Measurements from ENCODE around the gene PTH2. TPM values are rescaled to one million over a fixed set of nuclear protein-coding genes. Genes with fewer than 3 reads are reported as not detected.

Gene PTH2
- total and polyA plus RNA-seq, 10 of the 15 experiments (the other 5 are each of a cell fraction or from before 2014, with no cell fraction given), result not detected

DNA sequence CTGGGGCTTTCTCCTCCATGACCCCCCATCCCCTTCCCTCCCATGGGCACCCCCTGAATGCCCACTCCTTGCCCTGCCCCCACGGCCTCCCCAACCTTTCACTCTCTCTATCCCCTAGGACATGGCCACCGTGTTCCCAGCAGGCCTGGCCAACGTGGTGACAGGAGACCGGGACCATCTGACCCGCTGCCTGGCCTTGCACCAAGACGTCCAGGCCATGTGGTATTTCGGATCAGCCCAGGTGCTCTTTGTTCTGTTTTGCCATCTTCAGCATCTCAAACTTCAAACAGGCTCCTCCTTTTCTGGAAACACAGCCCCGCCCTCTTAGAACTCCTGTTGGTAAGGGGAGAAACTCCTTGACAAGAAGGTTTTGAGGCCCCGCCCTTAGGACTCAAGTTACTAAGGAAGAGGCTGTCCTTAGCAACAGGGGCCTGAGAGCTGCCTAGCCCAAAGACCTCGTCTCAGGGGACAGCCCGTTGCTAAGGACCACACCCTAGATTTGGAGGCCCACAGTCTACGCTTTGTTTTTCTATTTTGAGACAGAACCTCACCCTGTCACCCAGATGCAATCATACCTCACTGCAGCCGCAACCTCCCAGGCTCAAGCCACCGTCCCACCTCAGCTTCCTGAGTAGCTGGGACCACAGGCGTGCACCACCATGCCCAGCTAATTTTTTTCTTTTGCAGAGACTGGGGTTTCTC lies 45.7 kb upstream of the PTH2 start (continued):
- TF ChIP-seq NR2C1 (IDR thresholded peaks at IDR 0.05) (no peak), NR2F1 (conservative IDR thresholded peaks at IDR 0.05) (0 out of 2 replicates have a peak, but pooled peaks have one; percentile 34), SIX5 (IDR thresholded peaks at IDR 0.05; ENCODE audit: low read depth, low read length, severe bottlenecking) (no peak), EED (IDR thresholded peaks at IDR 0.05; ENCODE audit: low read depth) (peak; percentile 78), IKZF1 (conservative IDR thresholded peaks at IDR 0.05) (peak; percentile 54), RAD51 (IDR thresholded peaks at IDR 0.05) (no peak), RBBP5 (conservative IDR thresholded peaks at IDR 0.05) (no peak), RFX5 (IDR thresholded peaks at IDR 0.05; ENCODE audit: low read depth, low read length) (no peak; the same call in 1 of the 2 replicates), SP1 (IDR thresholded peaks at IDR 0.05; ENCODE audit: low read depth, low read length) (peak; percentile 69), BACH1 (IDR thresholded peaks at IDR 0.05; ENCODE audit: borderline replicate concordance) (no peak), NFIC (IDR thresholded peaks at IDR 0.05; ENCODE audit: low read depth, low read length) (peak; percentile 59; the same call in 1 of the 2 replicates), MYB (IDR thresholded peaks at IDR 0.05; ENCODE audit: borderline replicate concordance, low read depth, low read length) (no peak), BHLHE40 (IDR thresholded peaks at IDR 0.05; ENCODE audit: borderline replicate concordance in 1 of 2, low read depth in 2 of 2, low read length in 1 of 2) (peak; percentile 32 to 75; a peak in 3 of 4 replicates)
- TF ChIP-seq, protein P1, sequence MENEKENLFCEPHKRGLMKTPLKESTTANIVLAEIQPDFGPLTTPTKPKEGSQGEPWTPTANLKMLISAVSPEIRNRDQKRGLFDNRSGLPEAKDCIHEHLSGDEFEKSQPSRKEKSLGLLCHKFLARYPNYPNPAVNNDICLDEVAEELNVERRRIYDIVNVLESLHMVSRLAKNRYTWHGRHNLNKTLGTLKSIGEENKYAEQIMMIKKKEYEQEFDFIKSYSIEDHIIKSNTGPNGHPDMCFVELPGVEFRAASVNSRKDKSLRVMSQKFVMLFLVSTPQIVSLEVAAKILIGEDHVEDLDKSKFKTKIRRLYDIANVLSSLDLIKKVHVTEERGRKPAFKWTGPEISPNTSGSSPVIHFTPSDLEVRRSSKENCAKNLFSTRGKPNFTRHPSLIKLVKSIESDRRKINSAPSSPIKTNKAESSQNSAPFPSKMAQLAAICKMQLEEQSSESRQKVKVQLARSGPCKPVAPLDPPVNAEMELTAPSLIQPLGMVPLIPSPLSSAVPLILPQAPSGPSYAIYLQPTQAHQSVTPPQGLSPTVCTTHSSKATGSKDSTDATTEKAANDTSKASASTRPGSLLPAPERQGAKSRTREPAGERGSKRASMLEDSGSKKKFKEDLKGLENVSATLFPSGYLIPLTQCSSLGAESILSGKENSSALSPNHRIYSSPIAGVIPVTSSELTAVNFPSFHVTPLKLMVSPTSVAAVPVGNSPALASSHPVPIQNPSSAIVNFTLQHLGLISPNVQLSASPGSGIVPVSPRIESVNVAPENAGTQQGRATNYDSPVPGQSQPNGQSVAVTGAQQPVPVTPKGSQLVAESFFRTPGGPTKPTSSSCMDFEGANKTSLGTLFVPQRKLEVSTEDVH (IDR thresholded peaks at IDR 0.05; ENCODE audit: low read depth, partially characterized antibody), result no peak
- TF ChIP-seq, protein P2, sequence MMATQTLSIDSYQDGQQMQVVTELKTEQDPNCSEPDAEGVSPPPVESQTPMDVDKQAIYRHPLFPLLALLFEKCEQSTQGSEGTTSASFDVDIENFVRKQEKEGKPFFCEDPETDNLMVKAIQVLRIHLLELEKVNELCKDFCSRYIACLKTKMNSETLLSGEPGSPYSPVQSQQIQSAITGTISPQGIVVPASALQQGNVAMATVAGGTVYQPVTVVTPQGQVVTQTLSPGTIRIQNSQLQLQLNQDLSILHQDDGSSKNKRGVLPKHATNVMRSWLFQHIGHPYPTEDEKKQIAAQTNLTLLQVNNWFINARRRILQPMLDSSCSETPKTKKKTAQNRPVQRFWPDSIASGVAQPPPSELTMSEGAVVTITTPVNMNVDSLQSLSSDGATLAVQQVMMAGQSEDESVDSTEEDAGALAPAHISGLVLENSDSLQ (IDR thresholded peaks at IDR 0.05), result peak; percentile 88
- TF ChIP-seq, protein P3, sequence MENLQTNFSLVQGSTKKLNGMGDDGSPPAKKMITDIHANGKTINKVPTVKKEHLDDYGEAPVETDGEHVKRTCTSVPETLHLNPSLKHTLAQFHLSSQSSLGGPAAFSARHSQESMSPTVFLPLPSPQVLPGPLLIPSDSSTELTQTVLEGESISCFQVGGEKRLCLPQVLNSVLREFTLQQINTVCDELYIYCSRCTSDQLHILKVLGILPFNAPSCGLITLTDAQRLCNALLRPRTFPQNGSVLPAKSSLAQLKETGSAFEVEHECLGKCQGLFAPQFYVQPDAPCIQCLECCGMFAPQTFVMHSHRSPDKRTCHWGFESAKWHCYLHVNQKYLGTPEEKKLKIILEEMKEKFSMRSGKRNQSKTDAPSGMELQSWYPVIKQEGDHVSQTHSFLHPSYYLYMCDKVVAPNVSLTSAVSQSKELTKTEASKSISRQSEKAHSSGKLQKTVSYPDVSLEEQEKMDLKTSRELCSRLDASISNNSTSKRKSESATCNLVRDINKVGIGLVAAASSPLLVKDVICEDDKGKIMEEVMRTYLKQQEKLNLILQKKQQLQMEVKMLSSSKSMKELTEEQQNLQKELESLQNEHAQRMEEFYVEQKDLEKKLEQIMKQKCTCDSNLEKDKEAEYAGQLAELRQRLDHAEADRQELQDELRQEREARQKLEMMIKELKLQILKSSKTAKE (IDR thresholded peaks at IDR 0.05; ENCODE audit: low read depth, poor library complexity, severe bottlenecking), result peak; percentile 61
- TF ChIP-seq, protein P4, sequence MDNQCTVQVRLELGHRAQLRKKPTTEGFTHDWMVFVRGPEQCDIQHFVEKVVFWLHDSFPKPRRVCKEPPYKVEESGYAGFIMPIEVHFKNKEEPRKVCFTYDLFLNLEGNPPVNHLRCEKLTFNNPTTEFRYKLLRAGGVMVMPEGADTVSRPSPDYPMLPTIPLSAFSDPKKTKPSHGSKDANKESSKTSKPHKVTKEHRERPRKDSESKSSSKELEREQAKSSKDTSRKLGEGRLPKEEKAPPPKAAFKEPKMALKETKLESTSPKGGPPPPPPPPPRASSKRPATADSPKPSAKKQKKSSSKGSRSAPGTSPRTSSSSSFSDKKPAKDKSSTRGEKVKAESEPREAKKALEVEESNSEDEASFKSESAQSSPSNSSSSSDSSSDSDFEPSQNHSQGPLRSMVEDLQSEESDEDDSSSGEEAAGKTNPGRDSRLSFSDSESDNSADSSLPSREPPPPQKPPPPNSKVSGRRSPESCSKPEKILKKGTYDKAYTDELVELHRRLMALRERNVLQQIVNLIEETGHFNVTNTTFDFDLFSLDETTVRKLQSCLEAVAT (IDR thresholded peaks at IDR 0.05), result peak; percentile 70
- TF ChIP-seq, protein P5, sequence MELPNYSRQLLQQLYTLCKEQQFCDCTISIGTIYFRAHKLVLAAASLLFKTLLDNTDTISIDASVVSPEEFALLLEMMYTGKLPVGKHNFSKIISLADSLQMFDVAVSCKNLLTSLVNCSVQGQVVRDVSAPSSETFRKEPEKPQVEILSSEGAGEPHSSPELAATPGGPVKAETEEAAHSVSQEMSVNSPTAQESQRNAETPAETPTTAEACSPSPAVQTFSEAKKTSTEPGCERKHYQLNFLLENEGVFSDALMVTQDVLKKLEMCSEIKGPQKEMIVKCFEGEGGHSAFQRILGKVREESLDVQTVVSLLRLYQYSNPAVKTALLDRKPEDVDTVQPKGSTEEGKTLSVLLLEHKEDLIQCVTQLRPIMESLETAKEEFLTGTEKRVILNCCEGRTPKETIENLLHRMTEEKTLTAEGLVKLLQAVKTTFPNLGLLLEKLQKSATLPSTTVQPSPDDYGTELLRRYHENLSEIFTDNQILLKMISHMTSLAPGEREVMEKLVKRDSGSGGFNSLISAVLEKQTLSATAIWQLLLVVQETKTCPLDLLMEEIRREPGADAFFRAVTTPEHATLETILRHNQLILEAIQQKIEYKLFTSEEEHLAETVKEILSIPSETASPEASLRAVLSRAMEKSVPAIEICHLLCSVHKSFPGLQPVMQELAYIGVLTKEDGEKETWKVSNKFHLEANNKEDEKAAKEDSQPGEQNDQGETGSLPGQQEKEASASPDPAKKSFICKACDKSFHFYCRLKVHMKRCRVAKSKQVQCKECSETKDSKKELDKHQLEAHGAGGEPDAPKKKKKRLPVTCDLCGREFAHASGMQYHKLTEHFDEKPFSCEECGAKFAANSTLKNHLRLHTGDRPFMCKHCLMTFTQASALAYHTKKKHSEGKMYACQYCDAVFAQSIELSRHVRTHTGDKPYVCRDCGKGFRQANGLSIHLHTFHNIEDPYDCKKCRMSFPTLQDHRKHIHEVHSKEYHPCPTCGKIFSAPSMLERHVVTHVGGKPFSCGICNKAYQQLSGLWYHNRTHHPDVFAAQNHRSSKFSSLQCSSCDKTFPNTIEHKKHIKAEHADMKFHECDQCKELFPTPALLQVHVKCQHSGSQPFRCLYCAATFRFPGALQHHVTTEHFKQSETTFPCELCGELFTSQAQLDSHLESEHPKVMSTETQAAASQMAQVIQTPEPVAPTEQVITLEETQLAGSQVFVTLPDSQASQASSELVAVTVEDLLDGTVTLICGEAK (IDR thresholded peaks at IDR 0.05; ENCODE audit: borderline replicate concordance), result no peak

Data from GM12878 (cell line).